ENCODE measurements around the gene CA11.
"Not testable (repeated sequence)": the region's sequence is repeated elsewhere in the genome, so short reads cannot be mapped to it uniquely, and the experiment has no call there.

CA11 gene

GRCh38 chr19:48646001-48646721, at the start of gene CA11:
Gene CA11, minus strand, starts transcription at chr19:48646187. Its CDS starts 555 bp downstream, at chr19:48645632.
- DNase-seq, result peak; percentile 83

- not testable (repeated sequence) for DNase-seq
These were observed 47.6 kb upstream of the CA11 start for GRCh38 chr19:48693629-48694028.

DNA sequence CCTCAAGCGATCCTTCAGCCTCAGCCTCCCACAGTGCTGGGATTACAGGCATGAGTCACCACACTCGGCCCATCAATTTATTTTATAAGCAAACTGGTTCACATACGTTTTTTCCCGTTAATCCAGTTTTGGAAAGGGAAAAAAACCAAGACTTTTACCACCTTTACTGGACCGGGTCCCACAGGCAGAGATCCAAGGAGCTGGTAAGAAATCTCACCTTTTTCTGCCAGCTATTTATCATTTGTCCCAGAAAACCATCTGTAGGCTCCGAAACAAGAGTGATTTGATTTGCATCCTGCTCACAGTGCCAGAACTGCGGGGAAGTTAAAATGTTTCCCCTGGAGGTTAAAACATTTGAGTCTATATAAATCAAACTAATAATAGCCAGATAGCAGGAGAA, 43.5 kb upstream of the CA11 start:
- DNase-seq, result no peak

DNA sequence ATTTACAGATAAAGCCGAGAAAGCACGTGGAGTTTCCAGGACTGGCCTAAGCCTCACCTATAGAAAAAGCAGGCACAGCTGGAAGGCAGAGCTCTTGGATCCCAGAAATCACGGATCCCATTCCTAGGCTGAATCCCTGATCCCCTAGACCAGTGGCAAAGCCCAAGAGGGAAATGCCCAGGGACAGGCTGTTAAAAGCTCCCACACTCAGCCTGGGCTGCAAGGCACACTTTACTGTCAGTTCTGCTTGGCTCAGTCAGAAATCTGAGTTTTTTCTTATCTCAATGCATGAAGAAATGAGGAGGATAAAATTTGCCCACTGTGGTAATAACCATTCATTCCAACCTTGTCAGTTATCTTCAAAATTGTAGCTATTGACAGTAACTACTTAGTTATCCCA, 41.8 kb upstream of the CA11 start:
- no peak for DNase-seq

DNA sequence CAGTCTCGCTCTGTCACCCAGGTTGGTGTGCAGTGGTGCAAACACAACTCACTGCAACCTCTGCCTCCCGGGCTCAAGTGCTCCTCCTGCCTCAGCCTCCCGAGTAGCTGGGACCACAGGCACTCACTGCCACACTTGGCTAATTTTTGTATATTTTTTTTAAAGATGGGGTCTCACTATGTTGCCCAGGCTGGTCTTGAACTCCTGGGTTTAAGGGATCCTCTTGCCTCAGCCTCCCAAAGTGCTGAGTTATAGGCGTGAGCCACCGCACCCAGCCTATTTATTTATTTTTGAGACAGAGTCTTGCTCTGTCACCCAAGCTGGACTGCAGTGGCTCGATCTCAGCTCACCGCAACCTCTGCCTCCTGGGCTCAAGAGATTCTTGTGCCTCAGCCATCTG, 40.6 kb upstream of the CA11 start:
- DNase-seq, result not testable (repeated sequence)

- DNase-seq, result peak; percentile 25
These were observed 40.1 kb upstream of the CA11 start for GRCh38 chr19:48686088-48686487.

DNA sequence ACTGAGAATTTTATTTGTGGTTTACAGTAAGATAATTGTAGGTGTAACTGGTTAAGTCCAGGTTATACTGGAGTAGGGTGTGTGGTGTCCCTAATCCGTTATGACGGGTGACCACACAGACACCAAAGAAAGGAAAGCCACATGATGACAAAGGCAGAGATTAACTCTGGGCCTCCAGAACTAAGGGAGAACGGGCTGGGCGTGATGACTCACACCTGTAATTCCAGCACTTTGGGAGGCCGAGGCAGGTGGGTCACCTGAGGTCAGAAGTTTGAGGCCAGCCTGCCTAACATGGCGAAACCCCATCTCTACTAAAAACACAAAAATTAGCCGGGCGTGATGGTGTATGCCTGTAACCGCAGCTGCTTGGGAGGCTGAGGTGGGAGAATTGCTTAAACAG, 39.6 kb upstream of the CA11 start:
- DNase-seq, result no peak

DNA sequence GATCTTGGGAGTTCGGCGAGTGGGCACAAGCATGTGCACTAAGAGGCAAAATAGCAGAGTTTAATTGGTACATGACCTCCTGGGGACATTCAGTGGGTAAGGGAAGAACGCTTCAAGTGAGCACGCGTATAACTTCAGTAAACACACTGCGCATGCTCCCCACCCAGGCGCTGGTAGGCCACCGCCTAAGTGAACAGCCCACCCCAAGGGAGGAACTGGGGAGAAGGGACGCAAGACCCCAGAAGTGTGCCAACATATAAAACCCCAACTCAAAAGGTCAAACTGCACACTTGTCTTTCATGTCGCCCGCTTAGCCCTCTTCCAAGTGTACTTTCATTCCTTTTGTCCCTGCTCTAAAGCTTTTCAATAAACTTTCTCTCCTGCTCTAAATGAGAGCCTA, 37.4 kb upstream of the CA11 start:
- DNase-seq, result no peak

DNA sequence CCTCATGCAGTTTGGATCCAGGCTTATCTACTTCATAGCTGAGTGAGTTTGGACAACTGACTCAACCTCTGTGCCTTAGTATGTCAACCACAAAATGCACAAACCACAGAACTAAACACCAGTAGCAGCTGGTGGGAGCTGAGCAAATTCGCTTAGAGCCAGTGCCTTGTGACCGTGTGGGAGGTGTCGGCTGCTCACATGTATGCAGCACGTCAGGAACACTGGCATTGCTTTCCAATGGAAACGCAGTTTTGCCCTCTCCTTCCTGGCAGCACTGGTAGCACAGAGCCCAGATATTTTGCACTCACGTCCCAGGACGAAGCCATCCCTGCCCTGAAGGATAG, 35.1 kb upstream of the CA11 start:
- DNase-seq, result no peak

DNA sequence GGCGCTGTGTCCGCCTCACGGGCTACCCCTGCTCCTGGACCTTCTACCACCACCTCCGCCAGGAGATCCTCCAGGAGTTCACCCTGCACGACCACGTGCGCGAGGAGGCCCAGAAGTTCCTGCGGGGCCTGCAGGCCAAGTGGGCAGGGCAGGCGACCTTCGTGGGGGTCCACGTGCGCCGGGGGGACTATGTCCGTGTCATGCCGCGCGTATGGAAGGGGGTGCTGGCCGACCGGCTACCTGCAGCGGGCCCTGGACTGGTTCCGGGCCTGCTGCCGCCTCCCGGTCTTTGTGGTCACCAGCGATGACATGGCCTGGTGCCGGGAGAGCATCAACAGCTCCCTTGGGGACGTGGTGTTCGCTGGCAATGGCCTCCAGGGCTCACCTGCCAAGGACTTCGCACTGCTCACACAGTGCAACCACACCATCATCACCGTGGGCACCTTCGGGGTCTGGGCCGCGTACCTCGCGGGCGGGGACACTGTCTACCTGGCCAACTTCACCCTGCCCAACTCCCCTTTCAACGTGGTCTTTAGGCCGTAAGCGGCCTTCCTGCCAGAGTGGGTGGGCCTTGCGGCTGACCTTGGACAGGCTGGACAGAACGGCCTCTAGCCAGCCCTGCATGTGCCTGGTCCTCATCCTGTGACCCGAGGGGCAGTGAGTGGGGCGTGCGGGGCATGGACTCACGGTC, 34.6 kb upstream of the CA11 start:
- no peak for DNase-seq

GRCh38 chr19:48680006-48680405, 34.0 kb upstream of the CA11 start:
- not testable (repeated sequence) for DNase-seq

DNA sequence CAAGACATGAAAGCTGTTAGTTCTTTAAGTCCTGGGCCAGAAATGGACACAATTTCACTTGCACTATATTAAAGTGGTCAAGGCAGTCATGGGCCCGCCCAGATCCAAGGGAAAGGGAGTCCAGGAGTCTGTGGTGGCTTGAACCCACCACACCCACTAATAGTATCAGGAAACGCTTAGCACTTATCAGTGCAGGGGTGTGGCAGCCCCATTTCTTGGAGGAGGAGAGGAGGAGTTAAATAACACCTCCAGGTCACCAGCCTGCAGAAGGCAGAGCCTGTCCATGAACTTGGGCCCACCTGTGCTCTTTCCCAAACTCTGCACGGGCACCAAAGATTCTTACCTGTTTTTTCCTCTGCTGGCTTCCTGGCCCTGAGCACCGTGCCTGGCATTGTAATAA, 32.2 kb upstream of the CA11 start:
- no peak for DNase-seq

- peak; percentile 24 for DNase-seq
These were observed 30.9 kb upstream of the CA11 start for GRCh38 chr19:48676887-48677286.

DNA sequence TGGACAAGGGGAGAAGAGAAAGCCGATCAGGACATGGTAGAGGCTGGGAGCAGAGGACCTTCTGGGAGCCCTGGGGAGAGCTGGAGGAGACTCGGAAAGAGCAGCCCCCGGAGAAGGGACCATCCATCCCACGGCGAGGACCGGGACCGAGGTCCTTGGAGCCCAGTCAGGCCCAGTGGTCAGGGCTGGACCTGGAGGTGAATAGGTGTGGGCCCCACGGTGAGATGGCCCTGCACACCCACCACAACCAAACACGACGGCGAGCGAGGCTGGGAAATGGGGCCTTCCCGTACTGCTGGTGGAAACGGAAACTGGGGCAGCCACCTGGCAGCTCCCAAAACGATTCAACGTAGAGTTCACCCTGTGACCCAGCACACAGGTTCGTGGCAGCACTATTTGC, 30.5 kb upstream of the CA11 start:
- DNase-seq, result no peak

DNA sequence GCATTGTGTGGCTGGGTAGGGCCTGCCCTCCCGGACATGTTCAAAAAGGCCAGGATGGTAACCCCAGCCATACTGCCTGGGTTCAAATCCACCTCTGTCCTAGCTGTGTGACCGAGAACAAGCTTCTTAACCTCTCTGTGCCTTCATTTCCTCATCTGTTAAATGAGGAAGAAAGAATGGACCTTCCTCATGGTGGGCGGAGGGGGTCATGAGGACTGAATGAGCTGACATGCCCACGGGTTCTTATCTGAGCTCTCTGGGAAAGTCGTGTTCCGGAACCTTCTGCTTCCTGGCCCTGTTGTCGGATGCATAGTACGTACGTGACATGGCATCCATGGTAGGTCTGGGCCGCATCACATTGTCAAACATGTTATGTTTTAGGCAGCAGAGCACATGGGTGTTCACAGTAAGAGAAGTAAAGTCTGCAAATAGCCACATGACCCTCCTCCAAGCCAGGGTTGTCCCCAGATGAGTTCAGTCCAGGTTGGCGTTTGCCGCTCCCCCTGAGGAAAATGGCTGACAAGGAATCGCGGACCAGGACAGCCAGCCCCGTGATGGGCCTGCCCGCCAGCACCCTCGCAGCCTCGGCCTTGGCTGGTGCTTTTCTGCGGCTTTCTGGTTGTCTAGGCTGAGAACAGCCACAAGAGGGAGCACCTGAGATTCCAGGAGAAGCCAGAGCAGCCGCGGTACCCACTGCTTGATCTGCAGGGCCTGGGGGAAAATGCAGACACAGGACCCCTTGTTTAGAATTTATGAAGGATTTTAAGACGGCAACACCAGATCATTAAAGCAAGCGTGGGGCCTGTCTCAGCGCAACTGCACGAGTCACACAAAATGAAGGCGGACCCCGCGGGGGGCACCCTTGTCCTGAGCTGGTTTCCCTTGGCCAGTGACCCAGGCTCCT, 29.2 kb upstream of the CA11 start:
- DNase-seq, result peak; percentile 74

GRCh38 chr19:48674216-48674809, 28.3 kb upstream of the CA11 start:
- DNase-seq, result no peak

DNA sequence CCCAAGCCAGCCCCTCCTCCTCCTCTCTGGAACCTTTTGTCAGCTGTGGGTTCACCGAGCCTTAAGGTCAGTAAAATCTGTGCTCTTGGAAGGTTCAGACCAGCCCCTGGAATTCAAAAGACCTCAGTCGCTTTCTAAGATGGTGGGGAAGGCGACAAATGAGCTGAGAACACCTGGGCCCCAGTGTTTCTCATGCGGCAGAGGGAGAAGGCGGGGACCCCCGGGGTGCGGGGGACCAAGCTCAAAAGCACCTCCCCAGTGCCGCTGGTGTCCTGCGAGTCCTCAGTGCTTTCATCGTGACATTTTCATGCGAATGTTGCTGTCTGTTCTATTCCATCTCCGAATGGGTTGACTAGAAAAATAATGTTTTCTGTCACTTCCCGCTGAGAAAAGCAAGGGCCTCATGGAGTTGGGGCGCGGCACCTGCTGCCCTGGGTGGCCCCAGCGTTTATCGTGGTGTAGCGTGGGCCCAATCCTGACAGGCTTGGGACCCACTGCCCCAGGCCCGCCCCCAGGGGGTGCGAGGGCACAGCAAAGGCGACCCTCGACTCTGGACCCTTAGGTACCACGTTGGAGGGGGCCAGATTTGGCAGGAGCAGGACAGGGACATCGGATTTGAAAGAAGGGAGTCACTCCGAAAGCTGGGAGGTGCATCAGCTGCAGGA, 27.6 kb upstream of the CA11 start:
- no peak for DNase-seq

DNA sequence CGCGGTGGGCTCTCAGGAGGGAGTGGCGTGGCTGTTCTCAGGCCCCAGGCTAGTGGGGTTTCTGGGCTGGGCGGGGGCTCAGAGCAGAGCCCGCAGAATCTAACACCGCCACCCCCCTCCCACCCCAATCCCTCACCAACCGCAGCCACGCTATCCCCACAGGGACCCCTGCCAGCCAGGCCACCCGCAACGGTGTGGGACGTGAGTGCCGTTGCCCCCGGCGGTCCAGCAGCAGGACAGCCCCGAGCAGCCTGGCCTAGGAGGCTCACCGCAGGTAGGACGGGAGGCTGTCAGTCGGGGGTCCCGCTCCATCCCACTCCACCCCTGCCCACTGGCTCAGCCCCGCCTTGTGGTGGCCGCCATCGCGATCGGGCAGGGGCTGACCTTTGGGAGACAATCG, 27.0 kb upstream of the CA11 start, which contains the start of gene NTN5:
NTN5 (minus strand) TSS at position 24 of the 400 bp plus-strand sequence. CDS start 2,031 bp downstream, outside the sequence.
- no peak for DNase-seq

- no peak for DNase-seq
These were observed 25.5 kb upstream of the CA11 start for GRCh38 chr19:48671446-48671995.

GRCh38 chr19:48670699-48671445, 24.9 kb upstream of the CA11 start:
- no peak for DNase-seq

DNA sequence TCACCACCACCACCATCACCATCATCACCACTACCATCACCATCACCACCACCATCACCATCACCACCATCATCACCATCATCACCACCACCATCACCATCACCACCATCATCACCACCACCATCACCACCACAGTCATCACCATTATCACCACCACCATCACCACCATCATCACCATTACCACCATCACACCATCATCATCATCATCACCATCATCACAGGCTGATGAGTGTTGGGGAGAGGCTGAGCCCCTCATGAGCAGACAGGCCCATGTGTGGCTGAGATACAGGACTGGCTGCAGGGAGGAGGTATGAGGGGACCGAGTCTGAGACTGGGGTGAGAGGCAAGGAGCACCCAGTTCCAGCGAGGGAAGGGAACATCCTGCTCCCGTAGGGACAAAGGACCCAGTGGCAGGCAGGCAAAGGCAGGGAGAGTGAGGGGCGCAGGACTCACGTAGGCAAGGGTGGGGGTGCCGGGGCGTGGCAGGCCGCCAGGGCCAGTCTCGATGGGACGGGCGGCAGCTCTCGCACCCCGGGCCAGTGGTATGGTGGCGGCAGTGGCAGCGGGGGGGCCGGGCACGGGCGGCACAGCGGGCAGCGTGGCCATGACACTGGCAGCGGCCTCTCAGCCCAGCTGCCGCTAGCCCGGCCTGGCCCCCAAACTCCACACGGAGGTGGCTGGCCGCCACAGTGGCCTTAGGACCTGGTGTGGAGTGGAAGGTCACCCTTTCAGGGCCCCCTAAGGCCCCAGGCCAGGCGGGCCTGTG, 24.1 kb upstream of the CA11 start:
- DNase-seq, result no peak
